Ovary (tissue), 3 donors: ENCODE results near the gene TYW1.
"Not testable (repeated sequence)": the region's sequence is repeated elsewhere in the genome, so short reads cannot be mapped to it uniquely, and the experiment has no call there.

Experiments
- POLR2A ChIP-seq: fragments of 450-650 bp; IDR thresholded peaks from one replicate; pipeline ENCODE4 v1.6.1; 2017; ENCODE audit warnings: antibody characterized with exemption, mild to moderate bottlenecking, moderate library complexity
- TF ChIP-seq, protein P1 (sequence below), 3 donors: fragments of 450-650 bp in 2 of 3; fragments of 200-600 bp in 1 of 3; IDR thresholded peaks; one replicate each; pipeline versions ENCODE4 v1.5.1 to v1.8.0; 2016 to 2022; ENCODE audit warnings: antibody characterized with exemption in 3 of 3, mild to moderate bottlenecking in 1 of 3
- donor health status: DM: no; HTN: no; CAD: no.

GRCh38 chr7:67025459-67025858 lies 28.8 kb downstream of the TYW1 start:
- TF ChIP-seq, protein P1, sequence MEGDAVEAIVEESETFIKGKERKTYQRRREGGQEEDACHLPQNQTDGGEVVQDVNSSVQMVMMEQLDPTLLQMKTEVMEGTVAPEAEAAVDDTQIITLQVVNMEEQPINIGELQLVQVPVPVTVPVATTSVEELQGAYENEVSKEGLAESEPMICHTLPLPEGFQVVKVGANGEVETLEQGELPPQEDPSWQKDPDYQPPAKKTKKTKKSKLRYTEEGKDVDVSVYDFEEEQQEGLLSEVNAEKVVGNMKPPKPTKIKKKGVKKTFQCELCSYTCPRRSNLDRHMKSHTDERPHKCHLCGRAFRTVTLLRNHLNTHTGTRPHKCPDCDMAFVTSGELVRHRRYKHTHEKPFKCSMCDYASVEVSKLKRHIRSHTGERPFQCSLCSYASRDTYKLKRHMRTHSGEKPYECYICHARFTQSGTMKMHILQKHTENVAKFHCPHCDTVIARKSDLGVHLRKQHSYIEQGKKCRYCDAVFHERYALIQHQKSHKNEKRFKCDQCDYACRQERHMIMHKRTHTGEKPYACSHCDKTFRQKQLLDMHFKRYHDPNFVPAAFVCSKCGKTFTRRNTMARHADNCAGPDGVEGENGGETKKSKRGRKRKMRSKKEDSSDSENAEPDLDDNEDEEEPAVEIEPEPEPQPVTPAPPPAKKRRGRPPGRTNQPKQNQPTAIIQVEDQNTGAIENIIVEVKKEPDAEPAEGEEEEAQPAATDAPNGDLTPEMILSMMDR (IDR thresholded peaks at IDR 0.05) = not testable (repeated sequence)
- TF ChIP-seq POLR2A = not testable (repeated sequence)
